HepG2 (cell line): Measurements from ENCODE around the gene RAB28. TPM values are rescaled to one million over a fixed set of nuclear protein-coding genes. Genes with fewer than 3 reads are reported as not detected.

ENCODE experiments used
- ARID3A ChIP-seq: IDR thresholded peaks from 2 replicates; pipeline ENCODE4 v1.6.1; 2012; ENCODE audit warnings: low read depth, low read length, improper control_type of control experiment
- ATAD3A ChIP-seq: sonication (generic); formaldehyde crosslinking; IDR thresholded peaks from 2 replicates; pipeline ENCODE4 v1.4.0; 2020; ENCODE audit warnings: missing genetic modification reagents
- E2F1 ChIP-seq: sonication (generic); formaldehyde crosslinking; IDR thresholded peaks from 2 replicates; pipeline ENCODE4 v1.5.0; 2020; ENCODE audit warnings: missing genetic modification reagents
- FIP1L1 ChIP-seq: fragments of 200-400 bp; formaldehyde crosslinking; IDR thresholded peaks from 2 replicates; pipeline ENCODE4 v1.6.1; 2018; ENCODE audit warnings: low read depth, mild to moderate bottlenecking, low read length, moderate library complexity, borderline replicate concordance; ENCODE audit not compliant: insufficient read depth
- FLYWCH1 ChIP-seq: sonication (generic); formaldehyde crosslinking; IDR thresholded peaks from 2 replicates; pipeline ENCODE4 v1.8.1; 2023; ENCODE audit warnings: mild to moderate bottlenecking, missing genetic modification reagents
- FOXK2 ChIP-seq: fragments of 450-650 bp; IDR thresholded peaks from 2 replicates; pipeline ENCODE4 v1.6.1; 2016
- HCFC1 ChIP-seq: fragments of 150-350 bp; IDR thresholded peaks from 2 replicates; pipeline ENCODE4 v1.6.1; 2014; ENCODE audit warnings: low read depth, low read length
- HHEX ChIP-seq: IDR thresholded peaks from 2 replicates; pipeline ENCODE4 v1.6.1; 2016; ENCODE audit warnings: control low read depth
- MXD3 ChIP-seq: IDR thresholded peaks from 2 replicates; pipeline ENCODE4 v1.6.1; 2016; ENCODE audit warnings: mild to moderate bottlenecking, missing biosample characterization, missing genetic modification reagents
- NFRKB ChIP-seq: fragments of 450-650 bp; IDR thresholded peaks from 2 replicates; pipeline ENCODE4 v1.6.1; 2017
- PHF21A ChIP-seq: sonication (generic); formaldehyde crosslinking; IDR thresholded peaks from 2 replicates; pipeline ENCODE4 v1.5.0; 2020; ENCODE audit warnings: mild to moderate bottlenecking, missing genetic modification reagents
- SAP130 ChIP-seq: IDR thresholded peaks from 2 replicates; pipeline ENCODE4 v1.6.1; 2016; ENCODE audit warnings: low read depth
- SMAD3 ChIP-seq: sonication (generic); formaldehyde crosslinking; IDR thresholded peaks from 2 replicates; pipeline ENCODE4 v1.4.0; 2020; ENCODE audit warnings: missing genetic modification reagents
- TGIF2 ChIP-seq: IDR thresholded peaks from 2 replicates; pipeline ENCODE4 v1.6.1; 2016; ENCODE audit warnings: control low read depth, missing compliant biosample characterization
- ZBED4 ChIP-seq: sonication (generic); formaldehyde crosslinking; IDR thresholded peaks from 2 replicates; pipeline ENCODE4 v1.4.0; 2020; ENCODE audit warnings: missing genetic modification reagents, borderline replicate concordance
- ZEB1 ChIP-seq: IDR thresholded peaks from 2 replicates; pipeline ENCODE4 v1.6.1; 2012; ENCODE audit warnings: mild to moderate bottlenecking, low read depth, inconsistent platforms; ENCODE audit not compliant: insufficient replicate concordance
- ZMYM3 ChIP-seq: sonication (generic); formaldehyde crosslinking; IDR thresholded peaks from 2 replicates; pipeline ENCODE4 v1.5.1; 2020; ENCODE audit warnings: mild to moderate bottlenecking, missing genetic modification reagents
- ZNF281 ChIP-seq: sonication (generic); formaldehyde crosslinking; IDR thresholded peaks from 2 replicates; pipeline ENCODE4 v1.4.0; 2020; ENCODE audit warnings: missing genetic modification reagents, borderline replicate concordance
- ZNF451 ChIP-seq: sonication (generic); formaldehyde crosslinking; IDR thresholded peaks from 2 replicates; pipeline ENCODE4 v1.5.0; 2020; ENCODE audit warnings: mild to moderate bottlenecking, missing genetic modification reagents
- ZNF570 ChIP-seq: sonication (generic); formaldehyde crosslinking; IDR thresholded peaks from 2 replicates; pipeline ENCODE4 v1.4.0; 2020; ENCODE audit warnings: mild to moderate bottlenecking, missing genetic modification reagents, borderline replicate concordance
- ZNF629 ChIP-seq: sonication (generic); formaldehyde crosslinking; conservative IDR thresholded peaks from 2 replicates; pipeline ENCODE4 v1.5.0; 2020; ENCODE audit warnings: missing genetic modification reagents
- ZNF674 ChIP-seq: sonication (generic); formaldehyde crosslinking; IDR thresholded peaks from 2 replicates; pipeline ENCODE4 v1.5.0; 2020; ENCODE audit warnings: low read depth, mild to moderate bottlenecking, missing genetic modification reagents
- polyA plus RNA-seq, 8 experiments: library from polyadenylated mRNA; depleted of rRNA in 3 of 8; stranded (reverse) in 7 of 8; unstranded in 1 of 8; fragments of >200 nt; fragmentation: Illumina TruSeq in 4 of 8; extraction: Trizol in 4 of 8; gene quantifications; 2 replicates each; pipeline versions ENCODE4 v1.2.1 to v1.2.3, GENCODE V29; 2011 to 2016; ENCODE audit warnings: low read depth in 4 of 8, missing spikeins in 1 of 8, mixed read lengths in 1 of 8; ENCODE audit not compliant: insufficient read depth in 1 of 8
- total RNA-seq, 5 experiments: library from RNA; depleted of rRNA; stranded (reverse); fragments of >200 nt; fragmentation: Illumina TruSeq; extraction: Trizol; gene quantifications; 2 replicates each; pipeline ENCODE4 v1.2.3, GENCODE V29; 2016; ENCODE audit warnings: low read depth in 1 of 5

Gene RAB28
- total and polyA plus RNA-seq, 2 of the 13 experiments (the other 11 are each of a cell fraction or from before 2014, with no cell fraction given): 11.8 to 18.2 TPM

- TF ChIP-seq HHEX (CRISPR knock-in tag): no peak
- peak; percentile 96 for TF ChIP-seq FOXK2
- TF ChIP-seq ZBED4 (CRISPR knock-in tag): no peak
- TF ChIP-seq ZNF570 (CRISPR knock-in tag): no peak
- TF ChIP-seq ZMYM3 (CRISPR knock-in tag): no peak
- no peak for TF ChIP-seq MXD3 (CRISPR knock-in tag)
- TF ChIP-seq NFRKB: no peak
- no peak for TF ChIP-seq TGIF2 (CRISPR knock-in tag)
- no peak for TF ChIP-seq HCFC1
- TF ChIP-seq PHF21A (CRISPR knock-in tag): 0 out of 2 replicates have a peak, but pooled peaks have one; percentile 19
- TF ChIP-seq FLYWCH1: no peak
- no peak for TF ChIP-seq FIP1L1
- no peak for TF ChIP-seq ATAD3A (CRISPR knock-in tag)
- no peak for TF ChIP-seq ARID3A
- peak; percentile 48; the same call in 1 of the 2 replicates for TF ChIP-seq E2F1 (CRISPR knock-in tag)
- no peak for TF ChIP-seq ZEB1
- TF ChIP-seq ZNF629 (CRISPR knock-in tag): no peak
- no peak for TF ChIP-seq ZNF281
- peak; percentile 80 for TF ChIP-seq SAP130 (CRISPR knock-in tag)
- no peak for TF ChIP-seq SMAD3 (CRISPR knock-in tag)
- TF ChIP-seq ZNF451 (CRISPR knock-in tag): no peak
- no peak for TF ChIP-seq ZNF674 (CRISPR knock-in tag)
Measured at GRCh38 chr4:13484122-13484748, at the start of gene RAB28 (continued).
